MM.1S (cell line): ENCODE measurements around the gene GABRB3.

ENCODE experiments used
- DNase-seq: peaks from one replicate; pipeline ENCODE4 v3.0.0-alpha.2; 2015
- H2AFZ ChIP-seq: fragments of 300-600 bp; sonication (generic); 2 replicates; pipeline ENCODE4 v1.6.0; 2016; ENCODE audit warnings: antibody characterized with exemption, low read length
- H3F3A ChIP-seq: fragments of 300-600 bp; sonication (generic); 2 replicates; pipeline ENCODE4 v1.6.1; 2016; ENCODE audit warnings: mild to moderate bottlenecking, antibody characterized with exemption, low read length, moderate library complexity, mixed read lengths; ENCODE audit not compliant: insufficient read depth
- H3K27ac ChIP-seq: fragments of 300-600 bp; sonication (generic); 2 replicates; pipeline ENCODE4 v1.5.1; 2016; ENCODE audit warnings: mild to moderate bottlenecking, low read length
- H3K27me3 ChIP-seq: fragments of 300-600 bp; sonication (generic); replicated peaks from 2 replicates; pipeline ENCODE4 v1.6.0; 2016; ENCODE audit warnings: low read length; ENCODE audit not compliant: insufficient read depth
- H3K36me3 ChIP-seq: fragments of 300-600 bp; sonication (generic); replicated peaks from 2 replicates; pipeline ENCODE4 v1.6.1; 2016; ENCODE audit warnings: mild to moderate bottlenecking, low read length, mixed read lengths; ENCODE audit not compliant: insufficient read depth
- H3K4me1 ChIP-seq: fragments of 300-600 bp; sonication (generic); 2 replicates; pipeline ENCODE4 v1.6.1; 2016; ENCODE audit warnings: low read length, mixed read lengths
- H3K4me2 ChIP-seq: fragments of 300-600 bp; sonication (generic); 2 replicates; pipeline ENCODE4 v1.6.0; 2016; ENCODE audit warnings: low read depth, low read length
- H3K4me3 ChIP-seq: fragments of 300-600 bp; sonication (generic); 2 replicates; pipeline ENCODE4 v1.5.1; 2016; ENCODE audit warnings: low read length, mixed read lengths
- H3K79me2 ChIP-seq: fragments of 300-600 bp; sonication (generic); 2 replicates; pipeline ENCODE4 v1.6.1; 2016; ENCODE audit warnings: mixed run types, low read length, mixed read lengths
- H3K9ac ChIP-seq: fragments of 300-600 bp; sonication (generic); 2 replicates; pipeline ENCODE4 v1.6.1; 2016; ENCODE audit warnings: low read length, mixed read lengths
- H3K9me2 ChIP-seq: fragments of 300-600 bp; sonication (generic); replicated peaks from 2 replicates; pipeline ENCODE4 v1.6.1; 2016; ENCODE audit warnings: mild to moderate bottlenecking, low read length, mixed read lengths; ENCODE audit not compliant: insufficient read depth
- H3K9me3 ChIP-seq: fragments of 300-600 bp; sonication (generic); replicated peaks from 2 replicates; pipeline ENCODE4 v1.6.1; 2016; ENCODE audit warnings: mild to moderate bottlenecking, low read length, mixed read lengths; ENCODE audit not compliant: insufficient read depth
- H4K20me1 ChIP-seq: fragments of 300-600 bp; sonication (generic); 2 replicates; pipeline ENCODE4 v1.6.1; 2016; ENCODE audit warnings: mild to moderate bottlenecking, low read length, moderate library complexity, mixed read lengths; ENCODE audit not compliant: insufficient read depth
- CTCF ChIP-seq: fragments of 300-600 bp; sonication (generic); IDR thresholded peaks from 2 replicates; pipeline ENCODE4 v1.5.1; 2016; ENCODE audit warnings: antibody characterized with exemption, low read length, mixed read lengths
- EZH2 ChIP-seq: fragments of 300-600 bp; sonication (generic); optimal IDR thresholded peaks from 2 replicates; pipeline ENCODE3; 2017; ENCODE audit warnings: low read depth, mild to moderate bottlenecking, antibody characterized with exemption, low read length, mixed read lengths
- EZH2phosphoT487 ChIP-seq: fragments of 300-600 bp; sonication (generic); IDR thresholded peaks from 2 replicates; pipeline ENCODE4 v1.6.1; 2018; ENCODE audit warnings: antibody characterized with exemption, low read length

The GABRB3 gene

GRCh38 chr15:26766262-26766661 is 6.6 kb downstream of the GABRB3 start:
- Histone ChIP-seq H3K9me2 (no peaks in the 10 kb centered on the region), H3K4me1 (no peaks in the 10 kb centered on the region), H3F3A (no peaks in the 10 kb centered on the region), H2AFZ (no peak overlapping the region), H3K4me3 (no peak overlapping the region), H3K9me3 (no peaks in the 10 kb centered on the region), H3K36me3 (no peaks in the 10 kb centered on the region), H3K4me2 (no peak overlapping the region), H3K27ac (no peak overlapping the region), H3K27me3 (no peaks in the 10 kb centered on the region), H4K20me1 (no peaks in the 10 kb centered on the region), H3K9ac (no peak overlapping the region), H3K79me2 (no peaks in the 10 kb centered on the region)
- no peak for DNase-seq
- TF ChIP-seq CTCF (no peak), EZH2phosphoT487 (no peak), EZH2 (no peak)

DNA sequence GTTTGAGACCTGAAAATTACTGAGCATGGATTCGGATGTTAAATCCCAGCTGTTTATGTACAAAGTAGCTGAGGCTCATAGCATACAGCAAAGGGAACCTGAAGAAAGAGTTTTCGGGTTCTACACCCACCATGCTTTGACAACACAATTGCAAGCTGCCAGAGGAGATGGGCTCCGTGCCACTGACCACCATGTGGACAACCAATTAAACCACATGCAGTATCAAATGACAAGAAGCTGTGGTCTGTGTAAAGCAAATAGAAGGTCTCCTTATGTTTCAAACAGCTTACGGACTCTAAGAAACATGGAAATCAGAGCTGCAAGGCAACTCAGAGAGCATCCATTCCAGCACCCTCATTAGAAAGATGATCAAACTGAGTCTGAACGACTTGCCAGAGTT is 12.9 kb downstream of the GABRB3 start:
- TF ChIP-seq CTCF (no peak), EZH2 (no peak), EZH2phosphoT487 (no peak)
- no peak overlapping the region for H3K4me2 ChIP-seq
- no peak overlapping the region for H2AFZ ChIP-seq
- no peak overlapping the region for H3K9ac ChIP-seq
- H3K79me2 ChIP-seq: no peaks in the 10 kb centered on the region
- no peak overlapping the region for H3K27ac ChIP-seq
- H3F3A ChIP-seq: no peaks in the 10 kb centered on the region
- H3K27me3 ChIP-seq: no peaks in the 10 kb centered on the region
- no peak overlapping the region for H3K4me3 ChIP-seq
- H4K20me1 ChIP-seq: no peaks in the 10 kb centered on the region
- H3K9me3 ChIP-seq: no peaks in the 10 kb centered on the region
- no peaks in the 10 kb centered on the region for H3K9me2 ChIP-seq
- no peaks in the 10 kb centered on the region for H3K36me3 ChIP-seq
- no peaks in the 10 kb centered on the region for H3K4me1 ChIP-seq
- no peak for DNase-seq

- no peak overlapping the region for H2AFZ ChIP-seq
- no peak overlapping the region for H3K9ac ChIP-seq
- no peaks in the 10 kb centered on the region for H3K4me1 ChIP-seq
- no peaks in the 10 kb centered on the region for H3K79me2 ChIP-seq
- DNase-seq: no peak
- no peak overlapping the region for H3K4me3 ChIP-seq
- no peaks in the 10 kb centered on the region for H3K9me3 ChIP-seq
- no peaks in the 10 kb centered on the region for H3K9me2 ChIP-seq
- H3K4me2 ChIP-seq: no peak overlapping the region
- no peaks in the 10 kb centered on the region for H3K36me3 ChIP-seq
- TF ChIP-seq EZH2 (no peak), EZH2phosphoT487 (no peak), CTCF (no peak)
- no peak overlapping the region for H3K27ac ChIP-seq
- no peaks in the 10 kb centered on the region for H3K27me3 ChIP-seq
- H3F3A ChIP-seq: no peaks in the 10 kb centered on the region
- H4K20me1 ChIP-seq: no peaks in the 10 kb centered on the region
These were observed 14.8 kb downstream of the GABRB3 start for GRCh38 chr15:26758079-26758478.

GRCh38 chr15:26757141-26757540 is 15.7 kb downstream of the GABRB3 start:
- no peaks in the 10 kb centered on the region for H3K36me3 ChIP-seq
- no peaks in the 10 kb centered on the region for H3F3A ChIP-seq
- no peaks in the 10 kb centered on the region for H3K79me2 ChIP-seq

More at GRCh38 chr15:26757141-26757540, 15.7 kb downstream of the GABRB3 start:
- TF ChIP-seq EZH2 (no peak), EZH2phosphoT487 (no peak), CTCF (no peak)
- no peak overlapping the region for H2AFZ ChIP-seq
- no peaks in the 10 kb centered on the region for H3K9me3 ChIP-seq
- DNase-seq: no peak
- no peaks in the 10 kb centered on the region for H4K20me1 ChIP-seq
- no peak overlapping the region for H3K4me3 ChIP-seq
- H3K4me2 ChIP-seq: no peak overlapping the region
- no peak overlapping the region for H3K9ac ChIP-seq
- H3K9me2 ChIP-seq: no peaks in the 10 kb centered on the region
- no peaks in the 10 kb centered on the region for H3K4me1 ChIP-seq
- no peaks in the 10 kb centered on the region for H3K27me3 ChIP-seq
- H3K27ac ChIP-seq: no peak overlapping the region
